GM21526 (cell line): ENCODE results near the gene PCP2.

ENCODE experiments used
- ATAC-seq: cut with Tn5 transposase; IDR thresholded peaks from one replicate; pipeline ENCODE4 v1.9.1; 2021; ENCODE audit warnings: moderate library complexity; ENCODE audit not compliant: unreplicated experiment, low FRiP score

PCP2 gene

GRCh38 chr19:7640803-7641202 is 7.3 kb upstream of the PCP2 start:
- ATAC-seq, result no peak

- no peak for ATAC-seq
These were observed 6.4 kb upstream of the PCP2 start for GRCh38 chr19:7639863-7640348.

GRCh38 chr19:7638802-7639465 is 5.4 kb upstream of the PCP2 start:
- ATAC-seq, result no peak

GRCh38 chr19:7637374-7638256 is 4.1 kb upstream of the PCP2 start:
- no peak for ATAC-seq

- ATAC-seq, result no peak
These were observed 3.3 kb upstream of the PCP2 start, which contains the start of gene STXBP2 for GRCh38 chr19:7636691-7637373. Gene STXBP2, plus strand, starts transcription at chr19:7637110. Its CDS starts 40 bp downstream, at chr19:7637150.

GRCh38 chr19:7636317-7636690 is 2.8 kb upstream of the PCP2 start:
- ATAC-seq, result no peak

GRCh38 chr19:7635670-7636069 is 2.2 kb upstream of the PCP2 start:
- ATAC-seq, result no peak

- no peak for ATAC-seq
These were observed 947 bp downstream of the PCP2 start for GRCh38 chr19:7632340-7633203.

GRCh38 chr19:7631577-7631976 is 1.9 kb downstream of the PCP2 start:
- ATAC-seq, result no peak

GRCh38 chr19:7629347-7630054 is 4.0 kb downstream of the PCP2 start, which contains the start of the genes PET100 and XAB2:
Gene PET100, plus strand, starts transcription at chr19:7629793. Its CDS starts 41 bp downstream, at chr19:7629834.
Gene XAB2, minus strand, starts transcription at chr19:7629545. Its CDS starts 18 bp downstream, at chr19:7629527.
- peak; percentile 65 for ATAC-seq

- no peak for ATAC-seq
These were observed 4.8 kb downstream of the PCP2 start for GRCh38 chr19:7628589-7629311.

GRCh38 chr19:7627166-7627565 is 6.4 kb downstream of the PCP2 start:
- no peak for ATAC-seq

- no peak for ATAC-seq
These were observed 7.7 kb downstream of the PCP2 start for GRCh38 chr19:7625763-7626372.

GRCh38 chr19:7624810-7625209 is 8.7 kb downstream of the PCP2 start:
- no peak for ATAC-seq

- no peak for ATAC-seq
These were observed 9.6 kb downstream of the PCP2 start for GRCh38 chr19:7623725-7624603.

- ATAC-seq, result no peak
These were observed 10.4 kb downstream of the PCP2 start for GRCh38 chr19:7622933-7623685.
